Cardiac fibroblast (primary cell): ENCODE data around the gene UBE2L6.
"Not testable (repeated sequence)": the region's sequence is repeated elsewhere in the genome, so short reads cannot be mapped to it uniquely, and the experiment has no call there.

Experiments
- DNase-seq, 2 donors: peaks; one replicate each; pipeline versions ENCODE4 v3.0.0 to v3.0.0-alpha.2; 2010; ENCODE audit warnings: low read depth in 2 of 2
- H3K4me3 ChIP-seq, 2 donors: replicated peaks in 1 of 2; 1 replicate in 1 of 2; 2 replicates in 1 of 2; pipeline ENCODE4 v1.5.1; 2011; ENCODE audit warnings: low read depth in 2 of 2, low read length in 2 of 2, mild to moderate bottlenecking in 2 of 2, moderate library complexity in 1 of 2
- TF ChIP-seq, protein P1 (sequence below): IDR thresholded peaks from one replicate; pipeline ENCODE4 v1.5.1; 2011; ENCODE audit warnings: low read depth, mild to moderate bottlenecking, low read length, inconsistent platforms

Gene UBE2L6

DNA sequence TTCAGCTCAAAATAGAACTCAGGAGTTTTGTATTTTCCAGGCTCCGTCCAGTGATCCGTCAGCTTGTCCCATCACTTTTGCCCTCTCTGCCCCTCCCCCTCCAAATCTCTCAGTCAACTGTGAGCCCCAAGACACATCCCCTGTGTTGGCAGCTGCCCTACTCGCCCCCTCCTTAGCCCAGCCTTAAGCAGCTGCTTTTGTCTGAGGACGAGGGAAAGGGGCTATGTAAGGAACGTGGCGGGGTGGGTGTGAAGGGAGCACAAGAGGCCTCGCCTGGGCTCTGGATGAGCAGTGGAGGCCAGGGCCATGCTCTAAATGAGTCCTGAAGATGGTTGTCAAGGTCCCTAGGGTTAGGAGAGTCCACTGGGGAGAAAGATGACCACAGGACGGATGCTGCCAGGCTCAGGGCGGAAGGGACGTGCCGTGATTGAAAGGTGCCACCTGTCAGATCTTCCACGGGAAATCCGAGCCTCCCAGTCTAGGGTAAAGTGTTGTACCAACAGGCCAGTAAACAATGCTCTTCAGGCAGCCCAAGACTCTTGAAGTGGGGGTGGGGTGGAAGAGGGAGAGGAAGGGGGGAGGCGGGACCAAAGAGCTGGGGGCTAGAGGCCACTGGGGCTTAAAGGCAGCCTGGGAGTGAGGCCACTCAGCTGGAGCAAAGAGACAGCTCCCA lies 30.4 kb downstream of the UBE2L6 start, which contains the start of gene SMTNL1:
Gene SMTNL1, plus strand, starts transcription at position 649 of the 673 bp plus-strand sequence. CDS start 5,048 bp downstream, outside the sequence.
- TF ChIP-seq, protein P1, sequence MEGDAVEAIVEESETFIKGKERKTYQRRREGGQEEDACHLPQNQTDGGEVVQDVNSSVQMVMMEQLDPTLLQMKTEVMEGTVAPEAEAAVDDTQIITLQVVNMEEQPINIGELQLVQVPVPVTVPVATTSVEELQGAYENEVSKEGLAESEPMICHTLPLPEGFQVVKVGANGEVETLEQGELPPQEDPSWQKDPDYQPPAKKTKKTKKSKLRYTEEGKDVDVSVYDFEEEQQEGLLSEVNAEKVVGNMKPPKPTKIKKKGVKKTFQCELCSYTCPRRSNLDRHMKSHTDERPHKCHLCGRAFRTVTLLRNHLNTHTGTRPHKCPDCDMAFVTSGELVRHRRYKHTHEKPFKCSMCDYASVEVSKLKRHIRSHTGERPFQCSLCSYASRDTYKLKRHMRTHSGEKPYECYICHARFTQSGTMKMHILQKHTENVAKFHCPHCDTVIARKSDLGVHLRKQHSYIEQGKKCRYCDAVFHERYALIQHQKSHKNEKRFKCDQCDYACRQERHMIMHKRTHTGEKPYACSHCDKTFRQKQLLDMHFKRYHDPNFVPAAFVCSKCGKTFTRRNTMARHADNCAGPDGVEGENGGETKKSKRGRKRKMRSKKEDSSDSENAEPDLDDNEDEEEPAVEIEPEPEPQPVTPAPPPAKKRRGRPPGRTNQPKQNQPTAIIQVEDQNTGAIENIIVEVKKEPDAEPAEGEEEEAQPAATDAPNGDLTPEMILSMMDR: no peak
- H3K4me3 ChIP-seq: no peak within 1 kb of the TSS
- DNase-seq: no peak

DNA sequence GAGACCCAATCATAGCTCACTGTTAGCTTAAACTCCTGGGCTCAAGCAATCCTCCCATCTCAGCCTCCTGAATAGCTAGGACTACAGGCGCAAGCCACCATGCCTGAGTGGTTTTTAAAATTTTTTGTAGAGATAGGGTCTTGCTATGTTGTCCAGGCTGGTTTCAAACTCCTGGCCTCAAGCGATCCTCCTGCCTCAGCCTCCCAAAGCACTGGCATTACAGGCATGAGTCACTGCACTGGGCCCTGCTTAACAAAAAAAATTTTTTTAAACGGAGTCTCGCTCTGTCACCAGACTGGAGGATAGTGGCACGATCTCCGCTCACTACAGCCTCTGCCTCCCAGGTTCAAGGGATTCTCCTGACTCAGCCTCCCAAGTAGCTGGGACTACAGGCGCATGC lies 33.0 kb downstream of the UBE2L6 start:
- not testable (repeated sequence) for H3K4me3 ChIP-seq, DNase-seq

DNA sequence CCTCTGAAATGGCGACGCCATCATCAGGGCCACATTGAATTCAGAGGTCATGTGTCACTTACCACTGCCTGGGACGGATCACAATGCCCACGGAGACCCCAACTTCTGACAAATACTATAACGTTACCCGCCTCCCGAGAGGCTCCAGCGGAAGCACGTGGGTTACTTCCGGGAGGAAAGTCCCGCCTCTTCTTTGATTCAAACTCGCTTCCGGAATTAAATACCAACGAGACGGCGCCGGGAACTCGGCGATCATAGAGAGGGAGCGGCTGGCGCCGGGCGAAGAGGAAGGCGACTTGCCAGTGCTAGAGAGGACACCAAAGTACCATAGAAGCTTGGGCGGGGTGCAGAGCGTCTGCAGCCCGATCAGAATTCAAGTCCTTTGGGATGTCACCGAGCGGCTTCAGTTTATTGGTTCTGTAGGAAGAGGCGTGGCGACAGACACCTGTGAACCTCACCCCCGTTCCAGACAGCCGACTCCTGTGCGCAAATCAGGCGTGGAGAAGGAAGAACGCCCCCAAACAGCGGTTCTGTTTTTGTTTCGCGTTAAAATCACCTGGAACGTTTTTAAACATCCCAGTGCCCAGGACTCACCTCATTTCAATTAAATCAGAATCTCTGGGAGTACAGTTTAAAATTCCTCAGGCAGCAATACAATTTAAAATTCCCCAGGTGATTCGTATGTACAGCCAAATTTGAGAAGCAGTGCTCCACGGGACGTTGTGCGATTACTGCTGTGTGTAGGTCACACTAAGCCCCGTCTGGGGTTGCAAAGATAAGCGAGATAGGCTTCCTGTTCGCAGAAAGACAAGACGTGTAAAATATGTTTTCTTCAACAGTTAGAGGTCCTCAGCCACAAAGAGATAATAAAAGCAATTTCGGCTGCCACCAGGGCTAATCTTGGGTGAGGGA lies 36.6 kb downstream of the UBE2L6 start, which contains the start of gene TIMM10:
Gene TIMM10, minus strand, starts transcription at position 159 of the 912 bp plus-strand sequence. CDS start 565 bp downstream, outside the sequence.
- TF ChIP-seq, protein P1: no peak
- H3K4me3 ChIP-seq: peak within 1 kb of the TSS; percentile 66 to 88

DNA sequence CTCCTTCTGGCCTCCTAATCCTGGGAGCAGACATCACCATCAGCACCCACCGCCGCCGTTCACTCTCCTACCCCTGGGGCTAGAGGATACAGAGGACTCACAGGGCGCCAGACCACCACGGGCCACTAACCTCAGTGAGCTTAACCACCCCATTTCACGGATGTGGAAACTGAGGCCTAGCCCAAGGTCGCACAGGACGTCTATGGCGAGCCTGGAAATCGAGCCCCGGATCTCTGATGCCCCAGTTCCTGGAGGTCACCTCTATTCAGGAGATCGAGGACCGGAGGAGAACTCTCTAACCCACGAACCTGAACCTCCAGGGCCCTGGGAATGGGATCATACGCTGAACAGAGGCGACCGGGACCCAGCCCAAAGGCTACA lies 37.3 kb downstream of the UBE2L6 start:
- DNase-seq: no peak
- TF ChIP-seq, protein P1: no peak
- H3K4me3 ChIP-seq: peak overlapping the region; percentile 66 to 88

More for the DNA sequence above, 36.6 kb downstream of the UBE2L6 start, which contains the start of gene TIMM10:
- DNase-seq: peak; percentile 97

DNA sequence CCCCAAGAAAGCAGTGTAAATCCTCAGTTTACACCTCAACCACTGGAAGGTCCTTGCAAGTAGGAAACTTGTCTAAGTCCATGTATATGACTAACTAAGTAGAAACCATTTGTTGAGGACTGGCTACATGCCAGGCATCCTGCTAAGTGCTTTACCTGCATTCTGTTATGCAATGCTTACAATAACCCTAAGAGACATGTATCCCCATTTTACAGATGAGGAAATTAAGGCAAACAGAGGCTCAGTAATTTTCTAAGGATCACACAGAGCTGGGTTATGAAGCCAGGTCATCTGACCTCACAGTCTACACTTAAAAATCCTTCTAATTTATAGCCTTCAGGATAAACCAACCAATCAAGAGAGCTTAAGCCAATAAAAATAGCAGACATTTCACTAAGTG lies 38.5 kb downstream of the UBE2L6 start:
- TF ChIP-seq, protein P1: no peak
- DNase-seq: no peak
- no peak overlapping the region for H3K4me3 ChIP-seq

DNA sequence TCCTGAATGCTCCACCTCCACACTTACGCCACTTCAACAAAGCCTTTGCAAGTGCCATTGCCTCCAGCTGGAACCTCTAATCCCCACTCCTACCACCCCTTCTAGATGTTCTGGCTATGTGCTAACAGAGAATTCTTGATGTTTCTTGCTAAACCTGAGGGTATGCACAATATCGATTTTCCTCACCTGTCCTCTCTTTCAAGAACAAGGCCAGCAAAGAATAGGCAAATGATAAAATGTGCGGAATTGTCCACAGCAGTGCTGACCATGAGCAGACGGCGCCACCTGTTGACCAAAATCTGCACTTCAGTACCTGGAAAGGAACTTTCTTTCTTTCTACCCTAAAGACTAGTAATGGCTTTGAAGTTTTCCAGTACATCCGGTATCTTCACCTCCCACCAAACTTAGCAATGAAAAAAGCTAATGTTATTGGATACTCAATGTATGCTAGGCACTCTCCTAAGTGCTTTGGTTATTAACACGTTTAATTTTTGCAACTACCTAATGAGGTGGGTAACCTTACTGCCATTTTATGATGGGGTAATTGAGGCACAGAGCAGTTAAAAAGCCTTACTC lies 40.3 kb downstream of the UBE2L6 start:
- peak; percentile 72 to 73 for DNase-seq
- TF ChIP-seq, protein P1: peak; percentile 86

DNA sequence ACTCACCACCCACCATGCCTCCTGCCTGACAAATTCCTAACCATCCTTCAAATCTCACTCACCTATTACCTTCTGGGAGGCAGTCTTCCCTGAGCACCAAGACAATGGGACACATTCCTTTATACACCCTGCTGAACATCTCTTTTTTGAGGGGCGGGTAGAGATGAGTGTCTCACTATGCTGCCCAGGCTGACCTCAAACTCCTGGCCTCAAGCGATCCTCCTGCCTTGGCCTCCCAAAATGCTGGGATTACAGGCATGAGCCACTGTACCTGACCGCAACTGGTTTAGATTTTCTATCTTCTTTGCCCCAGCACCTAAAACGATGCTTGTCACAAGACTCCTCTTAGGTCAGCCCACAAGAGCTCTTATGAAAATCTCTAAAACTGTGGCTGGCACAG lies 44.1 kb downstream of the UBE2L6 start:
- TF ChIP-seq, protein P1: no peak
- H3K4me3 ChIP-seq: no peak overlapping the region
- DNase-seq: no peak

More for the DNA sequence above, 40.3 kb downstream of the UBE2L6 start:
- no peak overlapping the region for H3K4me3 ChIP-seq
